ENCODE measurements around the gene ABHD16B.

ABHD16B gene

DNA sequence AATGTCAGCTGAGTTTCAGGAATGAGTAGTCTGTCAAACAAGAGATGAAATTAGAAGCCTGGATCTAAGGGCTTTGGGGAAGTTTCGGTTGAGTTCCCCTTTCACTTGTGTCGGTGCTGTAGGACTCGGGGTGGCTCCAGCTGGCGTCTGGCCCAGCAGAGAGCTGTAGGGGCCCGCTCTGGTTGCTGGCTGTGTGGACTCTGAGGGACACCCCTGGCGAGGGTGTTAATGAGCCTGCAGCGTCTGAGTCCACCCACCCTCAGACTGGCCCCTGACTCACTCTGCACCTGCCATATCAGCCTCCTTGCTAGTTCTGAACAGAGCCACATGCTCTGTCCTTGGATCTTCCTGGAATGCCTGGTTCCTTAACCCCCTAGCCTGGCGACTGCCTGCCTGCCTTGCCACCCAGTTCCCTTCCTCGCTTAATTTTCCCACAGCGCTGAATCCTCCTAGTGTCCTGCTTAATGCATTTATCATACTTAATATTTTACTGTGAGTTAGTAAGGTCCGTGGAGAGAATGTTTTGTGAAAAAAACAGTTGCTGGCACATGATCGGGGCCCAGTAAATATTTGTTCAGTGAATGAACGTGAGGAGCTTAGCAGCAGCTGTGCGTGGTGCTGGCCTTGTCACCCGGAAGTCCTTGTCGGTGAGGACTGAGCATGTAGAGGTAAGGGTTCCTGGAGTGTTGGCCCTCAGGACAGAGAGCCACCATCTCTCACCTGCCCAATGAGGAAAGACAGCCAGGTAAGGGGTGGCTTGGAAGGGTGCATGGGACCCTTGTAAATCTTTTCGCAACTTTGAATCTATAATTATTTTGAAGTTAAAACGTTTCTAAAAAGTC, 35.2 kb downstream of the ABHD16B start:
- ChIA-PET CTCF (interaction anchor here (0.9 to 3.9 kb wide), 5 partner anchors 12 to 198 kb away, joined by 3 to 23 read pairs (median 4); partner anchors contain the start of gene SAMD10), POLR2A (interaction anchor here (1.0 kb wide), 1 partner anchor 31 kb away, joined by 6 read pairs; the partner anchor contains the start of gene TPD52L2)
- no peak for DNase-seq (ENCODE audit: low read depth, low spot score)
- H3K4me3 ChIP-seq (ENCODE audit: low read depth, low read length) = peak overlapping the region; percentile 66
- TF ChIP-seq, protein P1, sequence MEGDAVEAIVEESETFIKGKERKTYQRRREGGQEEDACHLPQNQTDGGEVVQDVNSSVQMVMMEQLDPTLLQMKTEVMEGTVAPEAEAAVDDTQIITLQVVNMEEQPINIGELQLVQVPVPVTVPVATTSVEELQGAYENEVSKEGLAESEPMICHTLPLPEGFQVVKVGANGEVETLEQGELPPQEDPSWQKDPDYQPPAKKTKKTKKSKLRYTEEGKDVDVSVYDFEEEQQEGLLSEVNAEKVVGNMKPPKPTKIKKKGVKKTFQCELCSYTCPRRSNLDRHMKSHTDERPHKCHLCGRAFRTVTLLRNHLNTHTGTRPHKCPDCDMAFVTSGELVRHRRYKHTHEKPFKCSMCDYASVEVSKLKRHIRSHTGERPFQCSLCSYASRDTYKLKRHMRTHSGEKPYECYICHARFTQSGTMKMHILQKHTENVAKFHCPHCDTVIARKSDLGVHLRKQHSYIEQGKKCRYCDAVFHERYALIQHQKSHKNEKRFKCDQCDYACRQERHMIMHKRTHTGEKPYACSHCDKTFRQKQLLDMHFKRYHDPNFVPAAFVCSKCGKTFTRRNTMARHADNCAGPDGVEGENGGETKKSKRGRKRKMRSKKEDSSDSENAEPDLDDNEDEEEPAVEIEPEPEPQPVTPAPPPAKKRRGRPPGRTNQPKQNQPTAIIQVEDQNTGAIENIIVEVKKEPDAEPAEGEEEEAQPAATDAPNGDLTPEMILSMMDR (IDR thresholded peaks at IDR 0.05; ENCODE audit: insufficient read depth, low read length, missing control alignments) = no peak

DNA sequence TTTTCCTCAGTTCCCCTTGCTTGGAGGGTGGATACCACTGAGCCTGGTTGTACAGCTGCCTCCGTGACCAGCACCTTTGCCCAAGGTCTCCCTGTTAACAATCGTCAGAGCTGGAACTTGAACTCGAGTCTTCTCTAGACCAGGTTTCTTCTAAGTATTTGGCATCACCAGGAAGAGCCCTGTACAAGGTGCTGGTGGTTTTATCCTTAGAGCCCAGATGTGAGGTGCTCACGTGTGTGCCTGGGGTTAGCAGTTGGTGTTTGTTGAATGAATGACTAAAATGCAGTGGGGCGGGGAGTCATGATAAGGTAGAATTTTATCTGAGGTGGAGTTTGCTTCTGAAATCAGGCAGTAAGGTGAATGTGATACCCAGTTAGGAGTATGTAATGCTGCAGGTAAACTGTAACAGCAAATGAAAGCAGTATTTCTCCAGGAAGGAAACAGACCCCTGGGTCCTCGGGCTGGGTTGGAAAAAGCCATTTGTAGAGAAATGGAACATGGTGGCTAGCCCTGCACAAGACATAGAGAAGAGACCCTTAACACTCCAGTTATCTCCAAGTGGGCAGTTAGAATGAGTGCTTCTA, 36.8 kb downstream of the ABHD16B start:
- CTCF ChIA-PET = interaction anchor here (3.9 kb wide), 1 partner anchor 10 kb away, joined by 23 read pairs; no protein-coding TSS in a partner anchor
- H3K4me3 ChIP-seq (ENCODE audit: low read depth, low read length) = no peak overlapping the region
- TF ChIP-seq, protein P1 (IDR thresholded peaks at IDR 0.05; ENCODE audit: insufficient read depth, low read length, missing control alignments) = no peak
- POLR2A ChIA-PET = no interaction called here
- DNase-seq (ENCODE audit: low read depth, low spot score) = no peak

DNA sequence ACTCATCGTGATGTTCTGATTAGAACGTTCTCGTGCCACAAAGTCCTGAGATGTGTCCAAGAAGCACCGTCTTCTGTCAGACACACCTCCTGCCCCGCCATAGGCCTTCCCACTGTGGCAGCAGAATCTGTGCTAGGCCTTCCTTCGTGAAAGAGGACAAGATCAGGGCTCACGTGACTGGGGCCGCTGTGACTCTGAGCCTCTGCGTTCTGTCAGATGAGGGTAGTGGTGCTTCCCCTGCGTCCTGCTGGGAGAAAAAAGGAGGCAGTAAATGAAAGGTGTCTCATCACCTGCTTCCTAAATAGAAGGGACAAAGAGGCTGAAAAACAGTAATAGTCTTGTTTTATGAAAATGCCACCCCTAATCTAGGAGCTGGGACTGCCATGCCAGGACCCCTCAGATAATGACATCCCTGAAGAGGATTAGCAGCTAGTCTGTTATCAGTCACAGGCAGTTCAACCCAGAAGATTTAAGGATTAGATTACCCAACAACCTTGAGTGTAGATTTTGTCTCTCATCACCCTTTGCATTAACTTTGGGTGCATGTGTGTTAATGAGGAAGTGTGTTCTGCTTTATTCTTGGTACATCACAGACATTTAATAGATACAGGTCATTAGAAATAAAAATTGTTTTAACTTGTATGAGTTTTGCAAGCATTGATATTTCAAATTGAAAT, 37.7 kb downstream of the ABHD16B start:
- ChIA-PET CTCF (interaction anchor here (1.7 kb wide), 1 partner anchor 11 kb away, joined by 4 read pairs; no protein-coding TSS in a partner anchor), POLR2A (no interaction called here)
- no peak overlapping the region for H3K4me3 ChIP-seq (ENCODE audit: low read depth, low read length)
- DNase-seq (ENCODE audit: low read depth, low spot score) = no peak
- TF ChIP-seq, protein P1 (IDR thresholded peaks at IDR 0.05; ENCODE audit: insufficient read depth, low read length, missing control alignments) = no peak

DNA sequence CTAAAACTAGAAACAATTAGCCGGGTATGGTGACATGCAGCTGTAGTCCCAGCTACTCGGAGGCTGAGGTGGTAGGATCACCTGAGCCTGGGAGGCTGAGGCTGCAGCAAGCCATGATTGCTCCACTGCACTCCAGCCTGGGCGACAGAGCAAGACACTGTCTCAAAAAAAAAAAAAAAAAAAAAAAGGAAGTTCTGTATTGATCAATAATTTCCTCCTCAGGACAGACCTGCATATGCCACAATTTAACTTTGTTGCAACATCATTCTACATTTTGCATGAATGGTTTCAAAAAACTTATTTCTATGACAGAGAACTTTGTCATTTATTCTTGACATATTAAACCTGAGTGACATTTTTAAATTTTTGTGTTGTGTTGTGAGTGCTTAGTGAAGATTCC, 39.1 kb downstream of the ABHD16B start:
- H3K4me3 ChIP-seq (ENCODE audit: low read depth, low read length) = no peak overlapping the region
- ChIA-PET POLR2A (no interaction called here), CTCF (interaction anchor here (1.7 kb wide), 1 partner anchor 9 kb away, joined by 4 read pairs; no protein-coding TSS in a partner anchor)
- no peak for DNase-seq (ENCODE audit: low read depth, low spot score)
- TF ChIP-seq, protein P1 (IDR thresholded peaks at IDR 0.05; ENCODE audit: insufficient read depth, low read length, missing control alignments) = no peak

DNA sequence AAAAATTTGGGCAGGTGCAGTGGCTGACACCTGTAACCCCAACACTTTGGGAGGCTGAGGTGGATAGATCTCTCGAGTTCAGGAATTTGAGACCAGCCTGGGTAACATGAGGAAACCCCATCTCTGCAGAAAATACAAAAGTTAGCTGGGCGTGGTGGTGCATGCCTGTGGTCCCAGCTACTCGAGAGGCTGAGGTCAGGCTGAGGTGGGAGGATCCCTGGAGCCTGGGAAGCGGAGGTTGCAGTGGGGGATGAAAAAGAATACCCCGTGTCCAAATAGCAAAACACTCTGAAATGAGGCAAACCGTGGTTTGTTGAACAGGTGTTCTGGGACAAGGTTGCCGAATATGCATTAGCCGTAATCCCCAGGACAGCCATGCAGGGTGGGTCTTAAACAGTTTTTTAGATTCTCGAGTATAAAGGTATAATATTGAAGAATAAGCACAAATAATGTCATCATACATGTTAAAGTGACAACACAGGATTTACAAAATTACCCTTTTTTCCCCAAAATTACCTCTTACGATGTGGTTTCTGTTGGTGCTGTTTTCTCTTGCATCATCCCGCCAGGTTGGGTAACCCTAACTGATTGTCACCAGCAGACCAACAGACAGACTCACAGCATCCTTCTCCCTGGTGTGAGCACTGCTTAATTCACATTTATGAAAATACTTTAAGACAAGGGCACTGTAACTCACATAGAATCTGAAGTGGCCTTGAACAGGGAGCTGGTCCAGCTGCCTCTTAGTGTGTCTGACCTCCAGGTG, 42.7 kb downstream of the ABHD16B start:
- POLR2A ChIA-PET = no interaction called here
- CTCF ChIA-PET = interaction anchor here (0.8 kb wide), 1 partner anchor 11 kb away, joined by 4 read pairs; no protein-coding TSS in a partner anchor
- H3K4me3 ChIP-seq (ENCODE audit: low read depth, low read length) = no peak overlapping the region
- DNase-seq (ENCODE audit: low read depth, low spot score) = no peak
- TF ChIP-seq, protein P1 (IDR thresholded peaks at IDR 0.05; ENCODE audit: insufficient read depth, low read length, missing control alignments) = no peak
